GM19043 (cell line): ENCODE results near the gene RNF17.
"Not testable (repeated sequence)": the region's sequence is repeated elsewhere in the genome, so short reads cannot be mapped to it uniquely, and the experiment has no call there.

Experiments
- ATAC-seq: cut with Tn5 transposase; IDR thresholded peaks from one replicate; pipeline ENCODE4 v1.9.1; 2021; ENCODE audit warnings: low read depth; ENCODE audit not compliant: unreplicated experiment

Gene RNF17

GRCh38 chr13:24741791-24742190 lies 22.2 kb upstream of the RNF17 start:
- ATAC-seq: no peak

GRCh38 chr13:24742294-24742693 lies 21.7 kb upstream of the RNF17 start:
- ATAC-seq: no peak

GRCh38 chr13:24742977-24743376 lies 21.0 kb upstream of the RNF17 start:
- ATAC-seq: no peak

GRCh38 chr13:24744247-24744646 lies 19.7 kb upstream of the RNF17 start:
- no peak for ATAC-seq

GRCh38 chr13:24745516-24745860 lies 18.5 kb upstream of the RNF17 start:
- ATAC-seq: no peak

GRCh38 chr13:24745861-24746617 lies 17.9 kb upstream of the RNF17 start:
- no peak for ATAC-seq

GRCh38 chr13:24746618-24747247 lies 17.2 kb upstream of the RNF17 start:
- ATAC-seq: no peak

GRCh38 chr13:24747248-24748060 lies 16.5 kb upstream of the RNF17 start:
- ATAC-seq: no peak

GRCh38 chr13:24748061-24748400 lies 15.9 kb upstream of the RNF17 start:
- ATAC-seq: no peak

GRCh38 chr13:24759197-24759596 lies 4.8 kb upstream of the RNF17 start:
- no peak for ATAC-seq

- no peak for ATAC-seq
These were observed 284 bp downstream of the RNF17 start for GRCh38 chr13:24764276-24764630.

- no peak for ATAC-seq
These were observed 13.2 kb downstream of the RNF17 start for GRCh38 chr13:24777171-24777570.

- ATAC-seq: no peak
These were observed 20.4 kb downstream of the RNF17 start for GRCh38 chr13:24784319-24784718.

GRCh38 chr13:24788538-24788937 lies 24.6 kb downstream of the RNF17 start:
- no peak for ATAC-seq

GRCh38 chr13:24802074-24802473 lies 38.1 kb downstream of the RNF17 start:
- ATAC-seq: no peak

- ATAC-seq: no peak
These were observed 57.2 kb downstream of the RNF17 start for GRCh38 chr13:24821207-24821606.

GRCh38 chr13:24822640-24823039 lies 58.7 kb downstream of the RNF17 start:
- ATAC-seq: no peak

GRCh38 chr13:24823122-24823710 lies 59.2 kb downstream of the RNF17 start:
- not testable (repeated sequence) for ATAC-seq

GRCh38 chr13:24827799-24828198 lies 63.8 kb downstream of the RNF17 start:
- ATAC-seq: no peak

- ATAC-seq: no peak
These were observed 71.0 kb downstream of the RNF17 start for GRCh38 chr13:24834902-24835510.

- ATAC-seq: not testable (repeated sequence)
These were observed 73.6 kb downstream of the RNF17 start for GRCh38 chr13:24837528-24837927.
